ENCODE results near the gene BICRAL.
A peak's percentile ranks its signal among the peaks of the same experiment; 100 is the strongest.
"Not testable (repeated sequence)": the region's sequence is repeated elsewhere in the genome, so short reads cannot be mapped to it uniquely, and the experiment has no call there.

Gene BICRAL, protein sequence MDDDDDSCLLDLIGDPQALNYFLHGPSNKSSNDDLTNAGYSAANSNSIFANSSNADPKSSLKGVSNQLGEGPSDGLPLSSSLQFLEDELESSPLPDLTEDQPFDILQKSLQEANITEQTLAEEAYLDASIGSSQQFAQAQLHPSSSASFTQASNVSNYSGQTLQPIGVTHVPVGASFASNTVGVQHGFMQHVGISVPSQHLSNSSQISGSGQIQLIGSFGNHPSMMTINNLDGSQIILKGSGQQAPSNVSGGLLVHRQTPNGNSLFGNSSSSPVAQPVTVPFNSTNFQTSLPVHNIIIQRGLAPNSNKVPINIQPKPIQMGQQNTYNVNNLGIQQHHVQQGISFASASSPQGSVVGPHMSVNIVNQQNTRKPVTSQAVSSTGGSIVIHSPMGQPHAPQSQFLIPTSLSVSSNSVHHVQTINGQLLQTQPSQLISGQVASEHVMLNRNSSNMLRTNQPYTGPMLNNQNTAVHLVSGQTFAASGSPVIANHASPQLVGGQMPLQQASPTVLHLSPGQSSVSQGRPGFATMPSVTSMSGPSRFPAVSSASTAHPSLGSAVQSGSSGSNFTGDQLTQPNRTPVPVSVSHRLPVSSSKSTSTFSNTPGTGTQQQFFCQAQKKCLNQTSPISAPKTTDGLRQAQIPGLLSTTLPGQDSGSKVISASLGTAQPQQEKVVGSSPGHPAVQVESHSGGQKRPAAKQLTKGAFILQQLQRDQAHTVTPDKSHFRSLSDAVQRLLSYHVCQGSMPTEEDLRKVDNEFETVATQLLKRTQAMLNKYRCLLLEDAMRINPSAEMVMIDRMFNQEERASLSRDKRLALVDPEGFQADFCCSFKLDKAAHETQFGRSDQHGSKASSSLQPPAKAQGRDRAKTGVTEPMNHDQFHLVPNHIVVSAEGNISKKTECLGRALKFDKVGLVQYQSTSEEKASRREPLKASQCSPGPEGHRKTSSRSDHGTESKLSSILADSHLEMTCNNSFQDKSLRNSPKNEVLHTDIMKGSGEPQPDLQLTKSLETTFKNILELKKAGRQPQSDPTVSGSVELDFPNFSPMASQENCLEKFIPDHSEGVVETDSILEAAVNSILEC

DNA sequence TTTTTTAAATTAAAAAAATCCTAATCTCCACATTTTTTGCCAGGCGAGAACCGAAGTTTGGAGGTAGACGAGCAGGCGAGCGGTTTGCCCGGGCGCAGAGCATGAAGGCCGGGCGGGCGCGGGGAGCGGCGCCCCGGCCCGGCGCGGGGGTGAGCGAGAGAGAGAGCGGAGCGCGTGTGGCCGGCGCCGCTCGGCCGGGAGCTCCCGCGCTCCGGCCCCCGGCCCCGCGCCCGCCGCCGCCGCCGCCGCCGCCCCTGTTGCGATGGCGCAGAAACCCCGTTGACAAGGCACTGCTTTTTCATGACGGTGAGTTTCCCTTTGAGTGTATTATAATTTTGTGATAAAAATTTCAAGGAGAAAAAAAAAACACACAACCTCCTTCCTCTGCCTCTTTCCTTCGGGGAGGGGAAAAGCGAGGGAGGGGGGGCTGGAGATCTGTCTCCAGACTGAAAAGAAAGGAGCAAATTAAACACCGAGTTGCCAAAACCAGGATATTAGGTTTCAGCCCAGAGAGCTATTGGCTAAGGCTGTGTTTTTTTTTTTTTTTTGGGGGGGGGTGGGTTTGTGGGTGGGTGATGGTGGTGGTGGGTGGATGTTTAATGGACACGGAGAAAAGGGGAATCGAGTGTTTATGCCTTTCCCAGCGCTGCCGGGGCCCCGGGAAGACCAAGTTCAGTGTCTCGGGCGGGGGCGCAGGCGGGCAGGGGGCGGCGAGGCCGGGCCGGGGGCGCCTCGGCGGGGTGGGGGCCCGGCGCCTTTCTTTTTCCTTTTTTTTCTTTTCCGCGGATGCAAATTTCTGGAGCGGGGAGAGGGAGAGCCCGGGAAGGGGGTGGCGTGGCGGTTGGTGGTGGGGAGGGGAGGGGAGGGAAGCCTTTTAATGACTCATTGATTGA is at the start of gene BICRAL:
Gene BICRAL, plus strand, starts transcription at position 257 of the 893 bp plus-strand sequence. CDS start 39,971 bp downstream, outside the sequence.
- peak; percentile 92 for DNase-seq

DNA sequence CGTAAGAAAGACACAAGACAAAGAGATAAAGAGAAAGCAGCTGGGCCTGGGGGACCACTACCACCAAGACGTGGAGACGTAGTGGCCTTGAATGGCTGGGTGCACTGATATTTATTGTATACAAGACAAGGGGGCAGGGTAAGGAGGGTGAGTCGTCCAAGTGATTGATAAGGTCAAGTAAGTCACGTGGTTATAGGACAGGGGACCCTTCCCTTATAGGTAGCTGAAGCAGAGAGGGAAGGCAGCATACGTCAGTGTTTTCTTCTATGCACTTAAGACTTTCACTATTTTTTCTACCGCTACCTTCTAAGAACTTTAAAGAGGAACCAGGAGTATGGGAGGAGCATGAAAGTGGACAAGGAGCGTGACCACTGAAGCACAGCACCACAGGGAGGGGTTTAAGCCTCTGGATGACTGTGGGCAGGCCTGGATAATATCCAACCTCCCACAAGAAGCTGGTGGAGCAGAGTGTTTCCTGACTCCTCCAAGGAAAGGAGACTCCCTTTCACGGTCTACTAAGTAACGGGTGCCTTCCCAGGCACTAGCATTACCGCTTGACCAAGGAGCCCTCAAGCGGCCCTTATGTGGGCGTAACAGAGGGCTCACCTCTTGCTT is 47.9 kb upstream of the BICRAL start:
- not testable (repeated sequence) for DNase-seq

DNA sequence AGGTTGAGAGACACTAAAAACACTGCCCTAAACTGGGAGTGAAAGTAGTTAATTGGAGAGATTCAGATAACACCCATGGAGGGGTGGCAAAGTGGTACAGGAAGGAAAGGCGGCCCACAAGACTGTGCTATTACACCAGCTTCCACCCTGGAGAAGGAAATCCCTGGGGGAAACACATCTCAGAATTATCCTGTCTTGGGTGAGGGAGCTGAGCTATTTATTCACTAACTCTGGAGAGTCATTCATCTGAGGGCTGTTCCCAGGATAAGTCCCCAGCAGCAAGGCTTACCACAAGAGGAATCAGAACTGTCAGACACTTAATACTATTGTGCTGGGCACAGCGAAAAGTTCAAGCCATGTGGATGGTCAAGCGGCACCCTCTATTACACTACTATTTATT is 45.9 kb upstream of the BICRAL start:
- no peak for DNase-seq

DNA sequence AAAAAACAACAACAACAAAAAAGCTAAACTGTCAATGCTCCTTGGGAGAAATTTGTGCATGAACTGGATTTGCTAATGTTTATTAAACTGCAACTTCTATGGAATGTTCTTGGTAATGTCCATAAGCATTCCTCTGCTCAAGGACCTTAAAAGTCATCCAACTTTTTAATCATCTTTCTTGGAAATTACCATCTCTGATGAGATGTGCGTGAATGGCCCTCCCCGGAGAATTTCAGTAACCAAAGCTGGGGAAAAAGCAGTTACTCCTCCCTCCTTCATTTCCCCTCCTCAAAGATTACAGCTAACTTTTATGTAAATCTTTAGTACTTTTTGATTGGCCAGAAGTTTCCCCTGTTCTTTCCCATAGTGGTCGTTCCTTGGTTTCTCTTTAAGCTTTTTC is 41.1 kb upstream of the BICRAL start:
- DNase-seq, result no peak

DNA sequence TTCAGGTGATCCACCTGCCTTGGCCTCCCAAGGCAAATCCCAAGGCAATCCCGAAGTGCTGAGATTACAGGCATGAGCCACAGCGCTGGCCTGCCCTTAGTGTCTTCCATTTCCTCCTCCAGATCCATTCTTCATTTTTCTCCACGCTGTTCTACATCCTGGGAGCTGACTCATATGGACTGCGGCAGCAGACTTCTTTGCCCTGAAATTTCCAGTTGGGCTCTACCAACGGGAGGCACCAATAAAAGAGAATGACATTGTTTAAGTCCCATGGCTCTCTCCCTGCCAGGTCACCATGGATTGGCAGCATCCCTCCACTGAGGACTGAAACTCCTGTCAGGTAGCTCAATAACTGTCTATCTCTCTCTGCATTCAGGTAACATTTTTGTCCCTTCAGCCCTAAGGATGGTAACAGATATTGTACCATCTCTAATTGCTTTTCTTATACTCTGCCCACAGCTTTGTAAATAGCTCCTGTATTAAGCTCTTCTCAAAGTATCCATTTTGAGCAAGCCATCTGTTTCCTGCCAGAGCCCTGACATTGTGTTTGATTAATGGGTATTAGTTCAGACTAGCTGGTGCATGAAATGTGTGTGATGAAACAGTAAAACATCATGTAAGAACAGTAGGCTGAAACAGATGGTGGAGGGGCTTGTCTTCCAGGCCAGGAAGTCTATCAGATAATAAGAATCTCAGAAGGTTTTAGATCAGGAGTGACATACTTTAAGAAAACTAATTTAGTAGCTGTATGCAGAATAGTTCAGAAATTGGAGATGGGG is 39.5 kb upstream of the BICRAL start:
- peak; percentile 57 for DNase-seq

DNA sequence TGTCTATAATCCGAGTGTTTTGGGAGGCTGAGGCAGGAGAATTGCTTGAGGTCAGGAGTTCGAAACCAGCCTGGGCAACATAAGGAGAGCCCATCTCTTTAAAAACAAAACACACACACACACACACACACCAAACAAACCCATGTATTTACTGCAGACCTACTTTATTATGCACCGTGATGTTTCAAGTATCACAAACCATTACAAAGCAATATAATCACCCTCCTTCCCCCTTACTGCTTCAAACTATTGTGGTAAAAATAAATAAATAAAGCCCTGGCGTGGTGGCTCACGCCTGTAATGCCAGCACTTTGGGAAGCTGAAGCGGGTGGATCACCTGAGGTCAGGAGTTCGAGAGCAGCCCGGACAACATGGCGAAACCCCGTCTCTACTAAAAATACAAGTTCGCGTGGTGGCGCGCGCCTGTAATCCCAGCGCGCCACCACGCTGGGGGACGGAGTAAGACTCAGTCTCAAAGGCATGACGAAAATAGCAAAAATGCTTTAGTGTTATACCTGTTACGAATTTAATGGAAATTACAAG is 37.4 kb upstream of the BICRAL start:
- DNase-seq, result no peak

DNA sequence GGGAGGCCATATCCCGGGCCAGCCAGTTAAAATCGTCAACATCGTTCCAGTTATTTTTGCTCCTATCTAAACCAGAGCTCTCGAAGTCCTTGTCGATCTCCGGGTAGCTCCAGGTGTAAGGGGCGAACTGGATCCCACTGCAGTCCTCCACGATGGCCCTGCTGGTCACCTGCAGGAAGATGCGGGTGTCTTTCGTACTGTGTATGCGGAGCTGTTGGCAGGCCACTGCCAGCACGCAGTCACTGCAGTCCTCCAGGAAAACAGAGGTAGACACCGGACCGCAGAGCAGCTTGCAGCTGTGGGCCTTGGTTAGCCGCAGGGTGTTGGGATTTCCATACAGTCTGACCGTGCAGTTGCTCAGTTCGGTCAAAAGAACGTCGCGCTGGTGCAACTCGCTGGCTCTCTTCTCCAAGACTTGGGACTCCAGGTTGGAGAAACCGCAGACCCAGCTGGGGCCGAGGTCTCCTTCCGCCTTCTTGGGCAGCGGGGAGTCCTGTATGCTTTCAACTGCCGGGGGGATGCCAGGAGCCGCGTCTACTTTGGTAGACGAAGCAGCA is 36.7 kb upstream of the BICRAL start:
- peak; percentile 6 for DNase-seq

DNA sequence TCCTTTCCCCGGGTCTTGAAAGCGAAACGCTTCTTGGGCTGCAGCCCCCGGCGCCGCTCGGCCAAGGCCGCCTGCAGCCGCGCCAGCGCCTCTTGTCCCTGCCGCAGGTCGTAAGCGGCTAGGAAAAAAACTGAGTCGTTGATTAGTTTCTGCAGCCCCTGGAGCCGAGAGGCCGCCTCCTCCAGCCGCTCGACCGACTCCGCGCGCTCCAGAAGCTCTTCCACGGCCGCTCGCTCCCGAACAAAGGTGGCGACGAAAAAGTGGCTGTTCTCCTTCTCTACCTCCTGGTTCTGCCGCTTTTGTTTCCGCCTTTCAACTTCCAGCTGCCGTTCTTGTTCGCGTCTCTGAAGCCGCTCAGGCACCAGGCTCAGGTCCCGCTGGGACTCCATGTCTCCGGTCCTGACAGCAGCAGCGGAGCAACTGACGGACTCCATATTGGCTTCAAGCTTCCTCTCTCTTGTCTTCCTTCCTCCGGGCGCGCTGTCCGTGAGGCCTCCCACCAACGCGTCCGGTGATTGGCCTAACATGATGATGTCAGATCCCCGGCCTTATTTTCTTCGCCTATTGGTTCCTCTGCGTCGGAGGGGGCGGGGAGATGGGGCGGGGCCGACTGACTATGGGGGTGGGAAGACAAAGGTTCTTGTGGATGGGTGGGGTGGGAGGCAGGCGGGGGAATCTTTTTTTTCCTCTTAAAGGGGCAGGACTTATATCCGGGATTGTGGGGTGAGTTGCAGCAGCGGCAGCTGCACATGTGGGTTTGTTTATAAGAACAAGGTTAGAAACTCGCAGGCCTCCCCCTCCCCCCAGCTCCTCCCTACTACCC is 36.0 kb upstream of the BICRAL start, which contains the start of gene TBCC:
Gene TBCC, minus strand, starts transcription at position 464 of the 823 bp plus-strand sequence. Its CDS starts 30 bp downstream, at position 434.
- peak; percentile 99 for DNase-seq

DNA sequence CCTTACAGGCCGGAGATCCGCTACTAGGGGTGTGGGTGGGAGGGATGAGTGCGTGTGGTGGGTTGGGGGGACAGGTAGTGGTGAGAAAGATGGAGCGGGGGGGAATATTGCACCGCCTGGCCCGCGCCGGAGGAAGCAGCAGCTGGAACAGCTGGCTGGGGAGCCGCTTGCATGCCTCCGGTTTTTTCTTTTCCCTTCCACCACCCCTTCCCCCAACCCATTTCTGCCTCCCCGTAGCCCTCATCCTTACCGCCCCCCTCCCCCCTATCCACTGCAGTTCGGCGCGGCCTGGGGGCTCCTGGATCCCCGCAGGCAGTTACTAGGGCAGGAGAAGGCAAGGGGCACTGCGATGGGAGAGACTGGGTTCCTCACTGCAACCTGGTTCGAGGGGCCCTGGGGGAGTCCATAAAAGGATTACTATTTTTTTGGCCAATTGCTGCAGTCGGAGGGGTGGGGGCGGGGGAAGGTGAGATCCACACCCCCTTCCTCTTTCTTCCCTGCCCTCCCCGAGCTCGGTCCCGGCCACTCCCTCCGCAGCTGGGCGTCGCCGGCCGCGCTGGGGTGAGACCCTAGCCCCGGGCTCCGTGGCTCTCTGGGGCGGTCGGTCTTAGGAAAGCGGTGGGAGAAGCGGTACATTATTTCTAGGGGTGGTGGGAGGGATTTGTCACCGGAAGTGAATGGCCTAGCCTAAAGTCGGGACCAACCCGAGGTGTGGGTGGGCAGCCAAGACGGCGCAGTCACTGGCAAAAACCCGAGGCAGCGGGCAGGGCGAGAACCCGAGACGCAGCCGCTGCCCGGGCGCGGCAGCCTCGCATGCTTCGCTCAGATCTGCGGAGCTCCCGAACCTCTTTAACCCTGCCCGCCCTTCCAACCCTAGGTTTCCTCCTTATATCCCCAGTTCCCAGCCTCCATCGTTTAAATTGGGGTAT is 35.1 kb upstream of the BICRAL start:
- DNase-seq, result peak; percentile 96

DNA sequence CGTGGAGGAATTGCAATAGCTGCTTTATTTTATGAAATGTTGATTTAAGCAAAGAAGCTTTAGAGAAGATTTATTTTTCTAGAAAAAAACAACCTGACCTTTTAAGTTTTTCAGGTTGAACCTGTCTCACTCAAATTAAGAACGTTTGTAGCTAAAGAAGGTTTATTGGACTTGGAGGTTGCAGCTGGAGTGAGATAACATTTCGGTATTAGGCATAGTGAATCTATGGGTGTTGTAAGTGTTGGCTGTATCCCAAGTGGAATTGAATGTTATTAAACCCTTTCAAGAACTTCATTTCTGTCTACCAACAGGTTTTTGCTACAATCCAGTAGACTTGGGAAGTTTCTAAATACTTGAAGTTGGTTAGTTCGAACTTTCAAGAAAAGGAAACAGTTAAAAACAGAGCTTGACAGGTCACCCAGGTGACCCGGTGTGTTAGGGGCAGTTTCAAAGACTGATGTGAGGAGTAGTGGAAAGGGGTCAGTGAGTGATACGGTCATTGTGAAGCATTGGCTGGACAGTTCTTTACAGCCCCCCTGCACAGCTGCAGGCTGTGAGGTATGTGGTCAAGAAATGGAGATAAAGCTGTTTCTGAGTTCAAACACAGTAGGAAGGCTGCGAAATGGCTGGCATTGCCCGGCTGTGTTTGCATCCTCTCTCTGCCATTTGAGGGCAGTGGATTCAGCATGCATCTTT is 33.5 kb upstream of the BICRAL start:
- DNase-seq, result no peak

DNA sequence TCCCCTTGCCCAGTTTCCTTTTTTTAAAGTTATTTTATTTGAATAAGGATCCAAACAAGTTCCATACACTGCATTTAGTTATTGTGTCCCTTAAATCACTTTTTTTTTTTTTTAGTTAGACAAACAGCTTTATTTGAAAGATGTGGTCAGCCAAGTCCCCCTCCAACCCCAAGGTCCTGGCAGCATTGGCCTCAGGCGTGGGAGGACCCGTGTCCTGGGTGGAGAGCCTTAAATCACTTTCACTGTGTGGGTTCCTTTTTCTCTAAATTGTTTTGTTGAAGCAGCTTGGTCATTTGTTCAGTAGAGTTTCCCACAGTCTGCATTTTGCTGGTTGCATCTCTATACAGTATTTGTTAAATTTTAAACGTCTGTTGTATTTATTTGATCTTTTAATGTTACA is 30.8 kb upstream of the BICRAL start:
- no peak for DNase-seq

DNA sequence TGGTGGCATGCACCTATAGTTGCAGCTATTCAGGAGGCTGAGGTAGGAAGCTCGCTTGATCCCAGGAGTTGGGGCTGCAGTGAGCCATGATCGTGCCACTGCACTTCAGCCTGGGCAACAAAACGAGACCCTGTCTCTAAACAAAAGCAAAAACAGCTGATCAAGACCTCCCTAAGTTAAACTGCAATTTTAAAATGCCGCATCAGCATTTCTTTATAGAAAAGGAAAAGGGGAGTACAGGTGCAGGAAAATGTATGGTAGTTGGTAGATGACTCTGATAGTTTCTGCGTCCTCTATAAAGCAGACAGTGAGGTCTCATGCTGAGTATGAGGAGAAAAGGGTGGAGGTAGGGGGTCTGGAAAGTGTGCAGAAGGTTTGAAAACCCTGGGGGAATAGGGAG is 27.1 kb upstream of the BICRAL start:
- no peak for DNase-seq

DNA sequence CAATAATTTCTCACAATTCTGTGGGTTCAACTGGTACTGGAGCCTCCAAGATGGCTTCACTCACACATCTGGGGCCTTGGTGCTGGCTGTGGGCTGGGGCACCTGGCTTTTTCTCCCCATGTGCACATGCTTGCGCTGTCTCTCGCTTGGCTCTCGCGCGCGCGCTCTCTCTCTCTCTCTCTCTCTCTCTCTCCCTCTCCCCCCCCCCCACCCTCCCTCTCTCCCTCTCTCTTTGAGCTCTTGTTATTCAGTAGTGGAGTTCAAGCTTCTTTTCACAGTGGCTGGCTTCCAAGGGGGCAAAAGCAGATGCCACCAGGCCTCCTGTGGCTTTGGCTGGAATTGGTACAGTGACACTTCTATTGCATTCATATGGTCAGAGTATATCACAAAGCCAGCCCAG is 25.1 kb upstream of the BICRAL start:
- DNase-seq, result no peak

DNA sequence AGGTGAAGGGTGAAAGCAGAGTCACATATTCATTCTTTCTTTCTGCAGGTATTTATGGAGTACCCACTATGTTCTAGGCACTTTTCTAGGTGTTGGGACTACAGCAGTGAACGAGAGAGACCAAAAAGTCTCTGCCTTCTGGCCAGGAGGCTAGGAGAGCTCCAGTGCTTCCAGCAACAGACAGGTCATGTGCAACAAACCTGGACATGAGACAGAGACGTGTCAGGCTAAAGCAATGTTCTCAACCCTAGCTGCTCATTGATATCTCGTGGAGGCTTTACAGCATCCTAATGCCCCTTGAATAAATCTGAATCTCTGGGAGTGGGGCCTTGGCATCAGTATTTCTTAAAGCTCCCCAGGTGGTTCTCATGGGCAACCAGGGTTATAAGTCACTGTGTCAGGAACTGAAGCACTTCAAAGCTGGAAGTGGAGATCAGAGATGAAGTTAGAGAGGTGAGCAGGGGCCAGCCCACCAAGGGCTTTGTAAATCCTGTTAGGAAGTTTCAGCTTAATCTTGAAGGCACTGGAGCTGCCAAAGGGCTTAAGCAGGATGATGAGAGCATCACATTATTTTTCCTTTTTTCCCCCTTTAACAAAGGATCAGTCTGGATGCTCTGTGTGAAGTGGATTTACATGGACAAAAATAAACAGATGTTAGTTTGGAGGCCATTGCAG is 23.0 kb upstream of the BICRAL start:
- no peak for DNase-seq

DNA sequence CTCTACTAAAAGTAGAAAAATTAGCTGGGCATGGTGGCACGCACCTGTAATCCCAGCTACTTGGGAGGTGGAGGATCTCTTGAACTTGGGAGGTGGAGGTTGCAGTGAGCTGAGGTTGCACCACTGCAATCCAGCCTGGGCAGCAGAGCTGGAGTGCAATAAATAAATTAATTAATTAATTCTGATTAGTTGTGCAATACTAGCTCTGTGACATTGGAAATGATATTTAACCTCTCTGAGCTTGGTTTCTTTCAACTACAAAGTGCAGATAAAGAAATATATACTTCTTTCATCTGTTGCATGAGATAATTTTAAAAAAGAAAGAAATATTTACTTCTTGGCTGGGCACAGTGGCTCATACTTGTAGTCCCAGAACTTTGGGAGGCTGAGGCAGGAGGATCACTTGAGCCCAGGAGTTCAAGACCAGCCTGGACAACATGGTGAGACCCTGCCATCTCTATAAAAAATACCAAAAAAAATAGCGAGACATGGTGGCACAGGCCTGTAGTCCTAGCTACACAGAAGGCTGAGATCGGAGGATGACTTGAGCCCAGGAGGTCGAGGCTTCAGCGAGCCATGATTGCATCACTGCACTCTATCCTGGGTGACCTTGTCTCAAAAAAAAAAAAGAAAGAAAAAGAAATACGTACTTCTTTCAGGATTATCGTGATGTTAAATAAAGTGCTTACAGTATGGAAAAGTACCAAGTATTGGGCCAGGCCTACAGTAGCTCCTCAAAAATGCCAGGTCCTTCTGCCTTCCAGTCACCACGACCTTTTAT is 20.4 kb upstream of the BICRAL start:
- DNase-seq, result no peak

DNA sequence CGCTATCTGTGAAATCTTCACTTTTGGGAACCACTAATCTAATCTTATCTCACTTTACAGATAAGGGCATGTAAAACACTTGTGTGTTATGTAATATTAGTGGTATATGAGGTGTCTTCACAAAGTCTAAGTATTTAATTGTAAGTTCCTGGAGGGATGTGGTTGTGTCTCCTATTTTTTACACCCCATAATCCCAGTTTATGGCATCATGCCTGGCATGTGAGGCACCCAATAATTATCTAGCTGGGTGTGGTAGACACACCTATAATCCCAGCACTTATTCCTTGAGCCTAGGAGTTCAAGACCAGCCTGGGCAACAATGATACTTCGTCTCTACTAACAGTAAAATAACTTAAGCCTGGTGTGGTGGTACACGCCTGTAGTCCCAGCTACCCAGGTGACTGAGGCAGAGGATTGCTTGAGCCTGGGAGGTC is 19.4 kb upstream of the BICRAL start:
- DNase-seq, result no peak
